GM12873 (cell line): Measurements from ENCODE around the gene PCAT7.

Experiments used
- TF ChIP-seq, protein P1 (sequence below): IDR thresholded peaks from 2 replicates; pipeline ENCODE4 v1.5.1; 2012; ENCODE audit warnings: low read depth, mild to moderate bottlenecking, moderate library complexity, low read length, control low read depth; ENCODE audit not compliant: insufficient read depth; ENCODE audit errors: missing control alignments

PCAT7 gene

DNA sequence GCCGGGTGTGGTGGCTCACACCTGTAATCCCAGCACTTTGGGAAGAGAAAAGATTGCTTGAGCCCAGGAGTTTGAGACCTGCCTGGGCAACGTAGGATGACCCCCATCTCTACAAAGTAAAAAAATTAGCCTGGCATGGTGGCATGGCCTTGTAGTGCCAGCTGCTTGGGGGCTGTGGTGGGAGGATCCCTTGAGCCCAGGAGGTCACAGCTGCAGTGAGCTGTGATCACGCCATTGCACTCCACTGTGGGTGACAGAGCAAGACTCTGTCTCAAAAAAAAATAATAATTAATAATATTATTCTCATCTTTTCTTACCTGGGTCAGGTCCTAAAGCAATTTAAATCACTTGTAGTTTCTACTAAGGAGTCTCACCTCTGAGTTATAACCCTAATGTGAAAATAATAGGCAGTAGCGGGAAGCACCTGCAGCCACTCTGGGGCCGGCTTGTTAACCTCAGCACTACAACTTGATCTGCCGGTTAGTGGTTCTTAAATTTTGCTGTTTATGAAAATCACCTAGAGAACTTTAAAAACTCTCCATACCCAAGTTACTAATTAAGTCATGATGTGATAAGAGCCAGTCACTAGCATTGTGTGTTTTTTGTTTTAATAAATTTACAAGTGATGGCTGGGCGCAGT is 29.4 kb upstream of the PCAT7 start:
- TF ChIP-seq, protein P1, sequence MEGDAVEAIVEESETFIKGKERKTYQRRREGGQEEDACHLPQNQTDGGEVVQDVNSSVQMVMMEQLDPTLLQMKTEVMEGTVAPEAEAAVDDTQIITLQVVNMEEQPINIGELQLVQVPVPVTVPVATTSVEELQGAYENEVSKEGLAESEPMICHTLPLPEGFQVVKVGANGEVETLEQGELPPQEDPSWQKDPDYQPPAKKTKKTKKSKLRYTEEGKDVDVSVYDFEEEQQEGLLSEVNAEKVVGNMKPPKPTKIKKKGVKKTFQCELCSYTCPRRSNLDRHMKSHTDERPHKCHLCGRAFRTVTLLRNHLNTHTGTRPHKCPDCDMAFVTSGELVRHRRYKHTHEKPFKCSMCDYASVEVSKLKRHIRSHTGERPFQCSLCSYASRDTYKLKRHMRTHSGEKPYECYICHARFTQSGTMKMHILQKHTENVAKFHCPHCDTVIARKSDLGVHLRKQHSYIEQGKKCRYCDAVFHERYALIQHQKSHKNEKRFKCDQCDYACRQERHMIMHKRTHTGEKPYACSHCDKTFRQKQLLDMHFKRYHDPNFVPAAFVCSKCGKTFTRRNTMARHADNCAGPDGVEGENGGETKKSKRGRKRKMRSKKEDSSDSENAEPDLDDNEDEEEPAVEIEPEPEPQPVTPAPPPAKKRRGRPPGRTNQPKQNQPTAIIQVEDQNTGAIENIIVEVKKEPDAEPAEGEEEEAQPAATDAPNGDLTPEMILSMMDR, result no peak

DNA sequence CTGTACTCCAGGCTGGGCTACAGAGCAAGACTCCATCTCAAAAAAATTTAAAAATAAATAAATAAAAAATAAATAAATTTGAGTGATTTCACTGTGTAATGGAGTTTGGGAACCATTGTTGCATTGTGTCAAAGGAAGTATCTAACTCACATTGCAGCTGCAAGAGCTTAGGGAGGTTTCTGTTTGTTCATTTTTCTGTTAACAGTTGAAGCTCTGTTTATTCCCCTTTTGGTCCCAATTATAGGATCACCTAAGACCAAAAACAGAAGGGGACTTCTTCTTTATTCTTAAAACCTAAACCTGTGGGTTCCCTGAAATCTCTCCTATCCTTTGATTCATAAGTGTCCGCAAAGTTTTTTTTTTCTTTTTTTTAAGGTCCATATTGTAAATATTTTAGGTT is 28.6 kb upstream of the PCAT7 start:
- TF ChIP-seq, protein P1, result no peak

- TF ChIP-seq, protein P1, result no peak
Measured at GRCh38 chr9:94526951-94527350, 27.9 kb upstream of the PCAT7 start.

- TF ChIP-seq, protein P1, result no peak
Measured at GRCh38 chr9:94528886-94529285, 26.0 kb upstream of the PCAT7 start.

GRCh38 chr9:94533155-94533554 is 21.7 kb upstream of the PCAT7 start:
- TF ChIP-seq, protein P1, result no peak

- TF ChIP-seq, protein P1, result no peak
Measured at GRCh38 chr9:94533601-94534000, 21.3 kb upstream of the PCAT7 start.

GRCh38 chr9:94534901-94535300 is 20.0 kb upstream of the PCAT7 start:
- TF ChIP-seq, protein P1, result no peak
